Cardiac muscle cell (in vitro differentiated cells and primary cell): ENCODE data around the gene CBFA2T3. TPM values are rescaled to one million over a fixed set of nuclear protein-coding genes. Genes with fewer than 3 reads are reported as not detected.

ENCODE experiments used
- DNase-seq, 2 donors: peaks; one replicate each; pipeline versions ENCODE4 v3.0.0 to v3.0.0-alpha.2; 2010 to 2017; ENCODE audit warnings: low read depth in 1 of 2, low spot score in 1 of 2
- H3K27ac ChIP-seq: fragments of 200-600 bp; sonication (generic); 2 replicates; pipeline ENCODE4 v1.5.1; 2016
- H3K27me3 ChIP-seq: fragments of 200-600 bp; sonication (generic); 2 replicates; pipeline ENCODE4 v1.6.0; 2016; ENCODE audit warnings: control low read depth
- H3K36me3 ChIP-seq: fragments of 200-600 bp; sonication (generic); 2 replicates; pipeline ENCODE4 v1.5.1; 2016; ENCODE audit warnings: control low read depth
- H3K4me1 ChIP-seq: fragments of 200-600 bp; sonication (generic); 2 replicates; pipeline ENCODE4 v1.8.1; 2017; ENCODE audit warnings: low read depth, mild to moderate bottlenecking, mixed run types
- H3K4me3 ChIP-seq: fragments of 200-600 bp; sonication (generic); 2 replicates; pipeline ENCODE4 v1.5.1; 2016; ENCODE audit warnings: mild to moderate bottlenecking
- H3K9me3 ChIP-seq: fragments of 200-600 bp; sonication (generic); 2 replicates; pipeline ENCODE4 v1.5.1; 2017; ENCODE audit warnings: low read depth, mild to moderate bottlenecking, control low read depth
- CTCF ChIP-seq: IDR thresholded peaks from 2 replicates; pipeline ENCODE4 v1.5.1; 2012; ENCODE audit warnings: low read depth, mild to moderate bottlenecking, low read length
- polyA plus RNA-seq: library from polyadenylated mRNA; unstranded; fragments of >200 nt; fragmentation: Nextera tagmentation; extraction: Ambion mirVana; gene quantifications from 2 replicates; pipeline ENCODE4 v1.2.1, GENCODE V29; 2016
- total RNA-seq: library from RNA; depleted of rRNA; stranded (reverse); fragments of >200 nt; gene quantifications from 2 replicates; pipeline ENCODE4 v1.2.3, GENCODE V29; 2016

CBFA2T3 gene
- total and polyA plus RNA-seq, 2 experiments from 2014 or later: 0.69 to 1.5 TPM

- Histone ChIP-seq H3K27me3 (peaks cover 44% of the 10 kb centered on the region), H3K4me1 (no peaks in the 10 kb centered on the region), H3K27ac (no peak overlapping the region), H3K4me3 (no peak overlapping the region), H3K36me3 (no peaks in the 10 kb centered on the region), H3K9me3 (no peaks in the 10 kb centered on the region)
- DNase-seq: no peak
- TF ChIP-seq CTCF: no peak
These were observed 37.6 kb downstream of the CBFA2T3 start for GRCh38 chr16:88939245-88939971.

GRCh38 chr16:88938777-88939244, 38.2 kb downstream of the CBFA2T3 start:
- H3K4me3 ChIP-seq: no peak overlapping the region
- DNase-seq: no peak
- H3K27ac ChIP-seq: no peak overlapping the region
- no peak for TF ChIP-seq CTCF
- H3K27me3 ChIP-seq: peaks cover 44% of the 10 kb centered on the region
- no peaks in the 10 kb centered on the region for H3K4me1 ChIP-seq
- H3K9me3 ChIP-seq: no peaks in the 10 kb centered on the region
- no peaks in the 10 kb centered on the region for H3K36me3 ChIP-seq

GRCh38 chr16:88938119-88938776, 38.8 kb downstream of the CBFA2T3 start:
- Histone ChIP-seq H3K27ac (no peak overlapping the region), H3K4me1 (no peaks in the 10 kb centered on the region), H3K27me3 (peaks cover 44% of the 10 kb centered on the region)

GRCh38 chr16:88937206-88937621, 39.8 kb downstream of the CBFA2T3 start:
- no peak for DNase-seq
- Histone ChIP-seq H3K4me1 (no peaks in the 10 kb centered on the region), H3K4me3 (no peak overlapping the region), H3K9me3 (no peaks in the 10 kb centered on the region), H3K36me3 (no peaks in the 10 kb centered on the region), H3K27ac (no peak overlapping the region), H3K27me3 (peaks cover 44% of the 10 kb centered on the region)
- TF ChIP-seq CTCF: no peak

More at GRCh38 chr16:88938119-88938776, 38.8 kb downstream of the CBFA2T3 start:
- Histone ChIP-seq H3K9me3 (no peaks in the 10 kb centered on the region), H3K36me3 (no peaks in the 10 kb centered on the region), H3K4me3 (no peak overlapping the region)
- TF ChIP-seq CTCF: no peak
- no peak for DNase-seq

GRCh38 chr16:88936556-88937205, 40.3 kb downstream of the CBFA2T3 start:
- no peak for TF ChIP-seq CTCF
- H3K27ac ChIP-seq: no peak overlapping the region
- H3K27me3 ChIP-seq: peaks cover 44% of the 10 kb centered on the region
- no peaks in the 10 kb centered on the region for H3K9me3 ChIP-seq
- H3K36me3 ChIP-seq: no peaks in the 10 kb centered on the region
- no peak for DNase-seq
- no peaks in the 10 kb centered on the region for H3K4me1 ChIP-seq
- H3K4me3 ChIP-seq: no peak overlapping the region
